GM19193 (cell line): ENCODE results near the gene EIF2AK2.

ENCODE experiments used
- POLR2A ChIP-seq: IDR thresholded peaks from 4 replicates; pipeline ENCODE4 v1.6.1; 2011; ENCODE audit not compliant: insufficient read depth, insufficient read length; ENCODE audit errors: extremely low read depth

The EIF2AK2 gene

GRCh38 chr2:37180006-37180639 lies 23.3 kb upstream of the EIF2AK2 start:
- no peak for TF ChIP-seq POLR2A

GRCh38 chr2:37173741-37174140 lies 17.0 kb upstream of the EIF2AK2 start:
- TF ChIP-seq POLR2A: no peak

DNA sequence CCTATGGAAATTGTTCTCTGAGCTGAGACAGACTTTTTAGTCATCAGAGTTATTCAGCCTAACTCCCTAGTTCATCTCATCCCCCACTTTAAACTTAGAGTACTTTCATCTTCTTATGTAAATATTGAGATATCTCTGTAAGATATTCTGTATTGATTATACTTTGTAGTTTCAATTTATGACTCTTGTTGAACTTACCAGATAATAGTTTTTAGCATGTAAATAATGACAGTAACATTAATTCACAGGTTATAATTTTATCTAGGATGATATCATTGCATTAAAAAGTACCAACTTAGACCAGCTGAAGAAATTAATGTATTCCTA lies 14.8 kb upstream of the EIF2AK2 start:
- no peak for TF ChIP-seq POLR2A

- TF ChIP-seq POLR2A: no peak
These were observed 11.6 kb upstream of the EIF2AK2 start for GRCh38 chr2:37168217-37168981.

DNA sequence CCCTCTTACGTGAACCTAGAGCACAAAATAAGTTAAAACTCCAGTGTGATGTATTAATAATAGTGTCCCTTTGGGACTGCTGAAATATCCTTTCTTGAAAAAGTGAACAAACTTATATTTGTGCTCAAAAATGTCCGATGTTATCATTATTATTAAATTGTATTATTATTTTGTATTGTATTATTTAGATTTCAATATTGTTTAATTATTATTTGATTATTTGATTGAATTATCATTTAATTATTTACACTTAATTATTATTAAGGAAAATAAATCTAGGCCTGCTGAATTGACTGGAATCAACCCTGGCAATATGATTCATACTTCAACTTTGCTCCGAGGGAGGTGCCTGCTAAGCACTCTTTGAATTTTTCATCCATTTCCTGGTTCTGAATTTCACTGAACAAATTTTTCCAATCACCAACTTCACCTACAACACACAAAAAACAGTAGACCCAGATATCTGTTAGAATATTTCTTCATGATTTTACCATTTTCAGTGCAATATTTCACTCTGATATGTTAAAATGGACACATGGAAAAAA lies 10.9 kb upstream of the EIF2AK2 start:
- no peak for TF ChIP-seq POLR2A

DNA sequence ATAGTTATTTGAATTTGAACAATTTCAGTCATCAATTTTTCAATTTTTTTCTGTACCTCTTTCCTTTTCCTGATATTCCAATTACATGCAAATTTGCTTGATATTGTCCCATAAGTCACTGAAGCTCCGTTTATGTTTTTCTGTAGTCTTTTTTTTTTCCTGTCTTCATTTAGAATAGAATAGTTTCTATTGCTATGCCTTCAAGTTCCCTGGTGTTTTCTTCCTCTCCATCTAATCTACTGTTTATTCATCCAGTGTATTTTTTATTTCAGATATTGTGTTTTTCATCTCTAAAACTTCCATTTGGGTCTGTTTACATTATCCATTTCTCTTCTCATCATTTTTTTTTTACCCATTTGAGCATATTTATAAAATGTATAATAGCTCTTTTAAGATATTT lies 8.0 kb upstream of the EIF2AK2 start:
- TF ChIP-seq POLR2A: no peak

- no peak for TF ChIP-seq POLR2A
These were observed 516 bp downstream of the EIF2AK2 start for GRCh38 chr2:37156071-37156856.

GRCh38 chr2:37154785-37155184 lies 2.0 kb downstream of the EIF2AK2 start:
- no peak for TF ChIP-seq POLR2A

GRCh38 chr2:37153224-37153623 lies 3.6 kb downstream of the EIF2AK2 start:
- TF ChIP-seq POLR2A: no peak

- no peak for TF ChIP-seq POLR2A
These were observed 7.0 kb downstream of the EIF2AK2 start for GRCh38 chr2:37149626-37150322.

DNA sequence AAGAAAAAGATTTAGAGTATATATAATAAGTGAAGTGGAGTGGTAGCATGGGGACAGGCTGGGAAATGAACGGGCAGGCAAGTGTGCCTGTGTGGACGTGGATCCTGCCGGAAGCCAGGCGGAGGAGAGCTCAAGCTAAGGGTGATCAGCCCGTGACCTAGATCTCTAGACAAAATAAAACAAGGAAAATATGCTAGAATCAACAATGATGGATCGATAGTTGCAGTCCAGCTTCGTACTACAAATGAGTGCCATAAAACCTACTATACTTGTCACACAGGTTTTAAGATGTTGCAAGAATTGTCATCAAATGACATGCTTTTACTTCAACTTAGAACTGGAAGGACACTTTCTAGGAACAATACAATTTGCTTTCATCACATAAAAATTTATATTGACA lies 8.5 kb downstream of the EIF2AK2 start:
- no peak for TF ChIP-seq POLR2A

- TF ChIP-seq POLR2A: no peak
These were observed 10.7 kb downstream of the EIF2AK2 start for GRCh38 chr2:37146062-37146461.

GRCh38 chr2:37143974-37144373 lies 12.8 kb downstream of the EIF2AK2 start:
- TF ChIP-seq POLR2A: no peak

DNA sequence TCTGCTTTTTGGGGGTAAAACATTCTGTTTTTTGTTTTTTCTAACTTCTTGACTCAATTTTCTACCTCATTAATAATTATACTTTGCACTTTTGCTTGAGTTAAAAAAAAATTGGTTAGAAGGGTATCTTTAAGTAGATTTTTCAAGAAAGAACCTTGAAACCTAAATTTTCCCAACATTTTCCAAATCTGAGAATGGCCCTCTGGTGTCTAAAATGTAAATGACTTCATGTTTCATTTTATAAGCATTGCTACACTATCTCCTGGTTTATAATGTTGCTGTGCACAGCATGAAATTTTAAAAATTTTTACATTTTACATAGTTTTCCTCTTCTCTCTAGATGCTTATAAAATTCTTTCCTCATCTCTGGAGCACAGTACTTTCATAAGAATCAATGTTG lies 14.2 kb downstream of the EIF2AK2 start:
- TF ChIP-seq POLR2A: no peak

- no peak for TF ChIP-seq POLR2A
These were observed 23.9 kb downstream of the EIF2AK2 start for GRCh38 chr2:37132914-37133313.
